HG03571 (cell line): ENCODE data around the gene GALNT16.

Experiments
- ATAC-seq: cut with Tn5 transposase; IDR thresholded peaks from one replicate; pipeline ENCODE4 v1.9.1; 2021; ENCODE audit not compliant: unreplicated experiment

The GALNT16 gene

GRCh38 chr14:69333791-69334337, 73.9 kb downstream of the GALNT16 start:
- ATAC-seq = no peak

GRCh38 chr14:69334576-69334975, 74.6 kb downstream of the GALNT16 start:
- ATAC-seq = no peak

- no peak for ATAC-seq
Observed at GRCh38 chr14:69335371-69335771, 75.4 kb downstream of the GALNT16 start.

GRCh38 chr14:69337984-69338383, 78.0 kb downstream of the GALNT16 start:
- ATAC-seq = no peak

- no peak for ATAC-seq
Observed at GRCh38 chr14:69339426-69339825, 79.5 kb downstream of the GALNT16 start.

GRCh38 chr14:69342928-69343525, 83.1 kb downstream of the GALNT16 start:
- no peak for ATAC-seq

- ATAC-seq = no peak
Observed at GRCh38 chr14:69344171-69344570, 84.2 kb downstream of the GALNT16 start.

- ATAC-seq = no peak
Observed at GRCh38 chr14:69345402-69345801, 85.4 kb downstream of the GALNT16 start.

GRCh38 chr14:69346710-69347109, 86.8 kb downstream of the GALNT16 start:
- no peak for ATAC-seq

- ATAC-seq = no peak
Observed at GRCh38 chr14:69349091-69349777, 89.3 kb downstream of the GALNT16 start.

- no peak for ATAC-seq
Observed at GRCh38 chr14:69350892-69351291, 90.9 kb downstream of the GALNT16 start.

GRCh38 chr14:69351385-69351784, 91.4 kb downstream of the GALNT16 start:
- ATAC-seq = no peak

GRCh38 chr14:69351911-69352310, 92.0 kb downstream of the GALNT16 start:
- no peak for ATAC-seq

GRCh38 chr14:69353168-69353567, 93.2 kb downstream of the GALNT16 start:
- ATAC-seq = no peak

- ATAC-seq = peak; percentile 77
Observed at GRCh38 chr14:69354383-69355153, 94.6 kb downstream of the GALNT16 start.

GRCh38 chr14:69355154-69355597, 95.2 kb downstream of the GALNT16 start:
- ATAC-seq = no peak

GRCh38 chr14:69355607-69356281, 95.8 kb downstream of the GALNT16 start:
- no peak for ATAC-seq

- ATAC-seq = no peak
Observed at GRCh38 chr14:69356903-69357543, 97.1 kb downstream of the GALNT16 start.

- no peak for ATAC-seq
Observed at GRCh38 chr14:69357544-69358200, 97.7 kb downstream of the GALNT16 start.
